SU-DHL-6 (cell line): ENCODE results near the gene EEF1A2.

Experiments used
- H2AFZ ChIP-seq: fragments of 200-600 bp; sonication (generic); 2 replicates; pipeline ENCODE4 v1.6.1; 2014; ENCODE audit warnings: low read depth, mild to moderate bottlenecking, moderate library complexity, mixed read lengths, antibody characterized with exemption, low read length; ENCODE audit not compliant: severe bottlenecking
- H3F3A ChIP-seq: fragments of 200-600 bp; shearing (Covaris generic); 2 replicates; pipeline ENCODE4 v1.6.0; 2016; ENCODE audit warnings: antibody characterized with exemption, mild to moderate bottlenecking; ENCODE audit not compliant: insufficient read depth
- H3K27ac ChIP-seq: fragments of 200-600 bp; sonication (generic); 2 replicates; pipeline ENCODE4 v1.5.1; 2016; ENCODE audit warnings: low read depth, mild to moderate bottlenecking, low read length, moderate library complexity, mixed read lengths
- H3K27me3 ChIP-seq: fragments of 200-600 bp; sonication (generic), shearing (Covaris generic); 2 replicates; pipeline ENCODE4 v1.6.0; 2014; ENCODE audit warnings: mild to moderate bottlenecking, low read length
- H3K36me3 ChIP-seq: fragments of 200-600 bp; sonication (generic); 2 replicates; pipeline ENCODE4 v1.6.1; 2014; ENCODE audit warnings: mild to moderate bottlenecking, low read length, mixed read lengths
- H3K4me2 ChIP-seq: fragments of 300-600, 200-600 bp; shearing (Covaris generic), sonication (generic); 2 replicates; pipeline ENCODE4 v1.6.0; 2014; ENCODE audit warnings: low read length, low read depth, mild to moderate bottlenecking; ENCODE audit not compliant: poor library complexity, severe bottlenecking
- H3K4me3 ChIP-seq: fragments of 200-600 bp; sonication (generic); 2 replicates; pipeline ENCODE4 v1.5.1; 2014; ENCODE audit warnings: antibody characterized with exemption, low read length, mild to moderate bottlenecking, mixed read lengths; ENCODE audit not compliant: insufficient read depth, poor library complexity, severe bottlenecking
- H3K79me2 ChIP-seq: fragments of 200-600 bp; sonication (generic); 2 replicates; pipeline ENCODE4 v1.6.1; 2014; ENCODE audit warnings: mild to moderate bottlenecking, low read length, moderate library complexity; ENCODE audit not compliant: insufficient read depth
- H3K9ac ChIP-seq: fragments of 200-600 bp; sonication (generic); 2 replicates; pipeline ENCODE4 v1.7.0; 2014; ENCODE audit warnings: mild to moderate bottlenecking, low read length
- H3K9me2 ChIP-seq: fragments of 200-600 bp; sonication (generic); replicated peaks from 2 replicates; pipeline ENCODE4 v1.6.1; 2014; ENCODE audit warnings: low read length; ENCODE audit not compliant: insufficient read depth
- H3K9me3 ChIP-seq: fragments of 200-600 bp; sonication (generic); 2 replicates; pipeline ENCODE4 v1.6.1; 2014; ENCODE audit warnings: low read length, mixed read lengths; ENCODE audit not compliant: insufficient read depth
- H4K20me1 ChIP-seq: fragments of 200-600 bp; sonication (generic); 2 replicates; pipeline ENCODE4 v1.6.1; 2014; ENCODE audit warnings: low read depth, mild to moderate bottlenecking, antibody characterized with exemption, low read length, moderate library complexity, mixed read lengths
- CTCF ChIP-seq: fragments of 200-600 bp; sonication (generic); IDR thresholded peaks from one replicate; pipeline ENCODE4 v1.5.1; 2017; ENCODE audit warnings: antibody characterized with exemption, mild to moderate bottlenecking, low read length, moderate library complexity; ENCODE audit not compliant: insufficient read depth, poor library complexity, severe bottlenecking
- EZH2phosphoT487 ChIP-seq: fragments of 200-600 bp; sonication (generic), shearing (Covaris generic); conservative IDR thresholded peaks from 2 replicates; pipeline ENCODE4 v1.6.1; 2018; ENCODE audit warnings: mild to moderate bottlenecking, antibody characterized with exemption, low read length, moderate library complexity, mixed read lengths

The EEF1A2 gene

GRCh38 chr20:63498960-63499337 lies at the start of gene EEF1A2:
EEF1A2 (minus strand) TSS chr20:63499083; CDS start chr20:63497763, 1,320 bp downstream.
- TF ChIP-seq CTCF: no peak
- TF ChIP-seq EZH2phosphoT487: no peak
- H3K27me3 ChIP-seq: no peaks in the 10 kb centered on the region
- no peaks in the 10 kb centered on the region for H3F3A ChIP-seq
- no peaks in the 10 kb centered on the region for H3K79me2 ChIP-seq
- no peak within 1 kb of the TSS for H3K27ac ChIP-seq
- H3K36me3 ChIP-seq: no peaks in the 10 kb centered on the region
- H2AFZ ChIP-seq: no peak within 1 kb of the TSS
- no peak within 1 kb of the TSS for H3K4me2 ChIP-seq
- no peak within 1 kb of the TSS for H3K4me3 ChIP-seq
- no peak within 1 kb of the TSS for H3K9ac ChIP-seq
- no peaks in the 10 kb centered on the region for H3K9me3 ChIP-seq
- H3K9me2 ChIP-seq: no peaks in the 10 kb centered on the region
- no peaks in the 10 kb centered on the region for H4K20me1 ChIP-seq

- TF ChIP-seq EZH2phosphoT487 (no peak), CTCF (no peak)
- H3K4me2 ChIP-seq: no peak overlapping the region
- H3K9me2 ChIP-seq: no peaks in the 10 kb centered on the region
- H3K27me3 ChIP-seq: no peaks in the 10 kb centered on the region
- H4K20me1 ChIP-seq: no peaks in the 10 kb centered on the region; the same call in 1 of the 2 replicates
- no peak overlapping the region for H3K4me3 ChIP-seq
- H2AFZ ChIP-seq: no peak overlapping the region
- H3K9ac ChIP-seq: no peak overlapping the region
- no peaks in the 10 kb centered on the region for H3K9me3 ChIP-seq
- H3K36me3 ChIP-seq: no peaks in the 10 kb centered on the region
- H3F3A ChIP-seq: peaks cover 3% of the 10 kb centered on the region; the same call in 1 of the 2 replicates
- no peaks in the 10 kb centered on the region for H3K79me2 ChIP-seq
- H3K27ac ChIP-seq: no peak overlapping the region
These were observed 49.7 kb upstream of the EEF1A2 start for GRCh38 chr20:63548542-63548941.

- TF ChIP-seq EZH2phosphoT487 (no peak), CTCF (no peak)
These were observed 49.0 kb upstream of the EEF1A2 start, which contains the start of gene SRMS for GRCh38 chr20:63547725-63548480. SRMS (minus strand) TSS chr20:63547749; CDS start chr20:63547463, 286 bp downstream.

More at GRCh38 chr20:63547725-63548480, 49.0 kb upstream of the EEF1A2 start, which contains the start of gene SRMS:
- Histone ChIP-seq H2AFZ (no peak within 1 kb of the TSS), H3K9me2 (no peaks in the 10 kb centered on the region), H3K4me2 (no peak within 1 kb of the TSS), H3K27me3 (no peaks in the 10 kb centered on the region), H3K27ac (no peak within 1 kb of the TSS), H3K79me2 (no peaks in the 10 kb centered on the region), H4K20me1 (no peaks in the 10 kb centered on the region; the same call in 1 of the 2 replicates), H3F3A (peaks cover 3% of the 10 kb centered on the region; the same call in 1 of the 2 replicates), H3K4me3 (no peak within 1 kb of the TSS), H3K9ac (no peak within 1 kb of the TSS), H3K9me3 (no peaks in the 10 kb centered on the region), H3K36me3 (no peaks in the 10 kb centered on the region)
